GM20000 (cell line): ENCODE data around the gene HORMAD1.
"Not testable (repeated sequence)": the region's sequence is repeated elsewhere in the genome, so short reads cannot be mapped to it uniquely, and the experiment has no call there.

Experiments used
- DNase-seq: peaks from one replicate; pipeline ENCODE4 v3.0.0; 2012; ENCODE audit warnings: low spot score
- TF ChIP-seq, protein P1 (sequence below): IDR thresholded peaks from 2 replicates; pipeline ENCODE4 v1.5.1; 2012; ENCODE audit warnings: mild to moderate bottlenecking, control low read depth; ENCODE audit errors: extremely low read depth, missing control alignments

The HORMAD1 gene, protein sequence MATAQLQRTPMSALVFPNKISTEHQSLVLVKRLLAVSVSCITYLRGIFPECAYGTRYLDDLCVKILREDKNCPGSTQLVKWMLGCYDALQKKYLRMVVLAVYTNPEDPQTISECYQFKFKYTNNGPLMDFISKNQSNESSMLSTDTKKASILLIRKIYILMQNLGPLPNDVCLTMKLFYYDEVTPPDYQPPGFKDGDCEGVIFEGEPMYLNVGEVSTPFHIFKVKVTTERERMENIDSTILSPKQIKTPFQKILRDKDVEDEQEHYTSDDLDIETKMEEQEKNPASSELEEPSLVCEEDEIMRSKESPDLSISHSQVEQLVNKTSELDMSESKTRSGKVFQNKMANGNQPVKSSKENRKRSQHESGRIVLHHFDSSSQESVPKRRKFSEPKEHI

DNA sequence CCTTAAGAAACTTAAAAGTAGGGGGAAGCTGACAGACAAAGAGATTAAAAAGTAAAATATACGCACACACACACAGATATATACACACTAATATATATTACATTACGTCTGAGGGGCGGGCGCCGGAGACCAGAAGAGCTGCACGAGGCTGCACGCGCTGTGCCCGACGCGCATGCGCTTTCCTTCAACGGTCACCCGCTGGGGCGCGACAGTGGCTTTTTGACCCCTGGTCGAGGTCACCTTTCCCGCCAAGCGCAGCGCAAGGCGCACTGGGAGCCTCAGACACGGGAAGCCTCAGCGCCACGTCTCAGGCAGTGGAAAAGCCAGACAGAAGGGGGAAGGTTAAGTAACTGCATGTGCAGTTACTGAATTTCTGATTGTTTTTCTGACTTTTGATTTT, at the start of gene HORMAD1:
Gene HORMAD1 (minus strand): TSS at position 193 of the 400 bp plus-strand sequence. CDS start 1,390 bp downstream, outside the sequence.
- no peak for DNase-seq
- TF ChIP-seq, protein P1, sequence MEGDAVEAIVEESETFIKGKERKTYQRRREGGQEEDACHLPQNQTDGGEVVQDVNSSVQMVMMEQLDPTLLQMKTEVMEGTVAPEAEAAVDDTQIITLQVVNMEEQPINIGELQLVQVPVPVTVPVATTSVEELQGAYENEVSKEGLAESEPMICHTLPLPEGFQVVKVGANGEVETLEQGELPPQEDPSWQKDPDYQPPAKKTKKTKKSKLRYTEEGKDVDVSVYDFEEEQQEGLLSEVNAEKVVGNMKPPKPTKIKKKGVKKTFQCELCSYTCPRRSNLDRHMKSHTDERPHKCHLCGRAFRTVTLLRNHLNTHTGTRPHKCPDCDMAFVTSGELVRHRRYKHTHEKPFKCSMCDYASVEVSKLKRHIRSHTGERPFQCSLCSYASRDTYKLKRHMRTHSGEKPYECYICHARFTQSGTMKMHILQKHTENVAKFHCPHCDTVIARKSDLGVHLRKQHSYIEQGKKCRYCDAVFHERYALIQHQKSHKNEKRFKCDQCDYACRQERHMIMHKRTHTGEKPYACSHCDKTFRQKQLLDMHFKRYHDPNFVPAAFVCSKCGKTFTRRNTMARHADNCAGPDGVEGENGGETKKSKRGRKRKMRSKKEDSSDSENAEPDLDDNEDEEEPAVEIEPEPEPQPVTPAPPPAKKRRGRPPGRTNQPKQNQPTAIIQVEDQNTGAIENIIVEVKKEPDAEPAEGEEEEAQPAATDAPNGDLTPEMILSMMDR: no peak

DNA sequence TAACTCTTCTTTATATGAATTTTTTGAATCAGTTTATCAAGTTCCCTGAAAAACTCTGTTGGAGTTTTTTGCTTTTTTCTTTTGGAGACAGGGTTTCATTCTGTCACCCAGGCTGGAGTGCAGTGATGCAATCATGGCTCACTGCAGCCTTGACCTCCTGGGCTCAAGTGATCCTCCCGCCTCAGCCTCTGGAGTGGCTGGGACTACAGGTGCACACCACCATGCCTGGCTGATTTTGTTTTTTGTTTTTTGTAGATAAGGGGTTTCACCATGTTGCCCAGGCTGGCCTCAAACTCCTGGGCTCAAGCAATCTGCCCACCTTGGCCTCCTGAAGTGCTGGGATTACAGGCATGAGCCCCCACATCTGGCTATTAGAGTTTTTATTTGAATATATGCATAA, 47.0 kb upstream of the HORMAD1 start:
- DNase-seq: not testable (repeated sequence)

DNA sequence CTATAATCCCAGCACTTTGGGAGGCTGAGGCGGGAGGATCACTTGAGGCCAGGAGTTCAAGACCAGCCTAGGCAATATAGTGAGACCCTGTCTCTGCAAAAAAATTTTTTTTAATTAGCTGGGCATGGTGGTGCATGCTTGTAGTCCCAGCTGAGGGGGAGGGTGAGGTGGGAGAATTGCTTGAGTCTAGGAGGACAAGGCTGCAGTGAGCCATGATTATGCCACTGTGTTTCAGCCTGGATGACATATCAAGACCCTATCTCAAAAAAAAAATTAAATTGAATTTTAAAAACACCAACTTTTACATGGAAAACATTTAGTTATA, 45.2 kb upstream of the HORMAD1 start:
- DNase-seq: not testable (repeated sequence)

DNA sequence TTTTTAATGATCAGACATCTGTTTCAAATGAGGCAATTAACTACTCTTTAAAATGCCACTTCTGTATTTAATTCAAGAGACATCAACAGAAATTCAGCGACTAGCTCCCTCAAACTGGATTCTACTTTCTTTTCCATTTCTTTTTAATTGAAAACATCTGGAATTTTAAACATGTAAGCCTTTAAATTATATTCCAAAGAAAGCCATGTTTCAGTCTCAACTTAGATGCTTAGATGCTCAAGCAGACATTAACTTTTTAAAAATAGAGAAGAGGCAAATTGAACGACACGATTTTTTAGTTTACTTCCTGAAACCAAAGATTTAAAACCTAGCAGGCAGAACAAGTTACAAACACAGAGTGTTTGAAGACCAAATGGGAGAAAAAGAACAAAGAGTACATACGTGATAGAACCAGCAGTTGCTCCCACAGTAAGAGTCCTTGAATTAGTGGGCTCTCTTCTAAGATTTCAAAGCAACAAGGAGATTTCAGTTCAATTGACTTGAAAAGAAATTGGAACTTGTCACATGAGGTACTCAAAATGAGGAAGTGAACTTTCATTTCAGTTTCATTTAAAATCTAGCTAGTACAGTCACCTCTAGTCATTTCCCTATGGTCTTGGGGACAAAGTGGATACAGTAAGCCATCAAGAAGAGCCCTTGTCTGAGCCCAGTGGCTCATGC, 44.7 kb upstream of the HORMAD1 start, which contains the start of gene CTSS:
Gene CTSS (minus strand): TSS at position 483 of the 681 bp plus-strand sequence. CDS start 1,015 bp downstream, outside the sequence.
- DNase-seq: peak; percentile 76
- TF ChIP-seq, protein P1: no peak

DNA sequence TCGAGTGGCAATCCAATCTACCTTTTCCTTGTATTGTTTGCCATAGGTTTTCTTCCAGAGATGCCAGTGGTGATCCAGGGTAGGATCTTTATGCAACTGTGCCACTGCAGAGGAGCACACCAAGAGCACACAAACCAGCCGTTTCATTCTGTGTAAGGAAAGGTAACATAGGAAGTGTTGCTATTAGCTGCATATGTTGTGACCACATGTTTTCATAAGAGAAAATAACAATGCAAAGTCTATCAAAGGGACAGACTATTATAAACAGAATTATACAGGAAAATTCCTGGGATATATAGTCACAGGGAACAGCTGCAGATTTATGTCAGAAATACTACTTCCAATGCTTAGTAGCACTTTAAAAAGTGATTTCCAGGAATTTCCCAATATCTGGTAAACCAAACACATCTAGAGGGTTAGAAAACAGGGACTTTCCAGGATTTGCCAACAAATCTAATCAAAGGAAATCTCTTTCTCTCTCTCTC, 44.0 kb upstream of the HORMAD1 start:
- DNase-seq: no peak
- TF ChIP-seq, protein P1: no peak

DNA sequence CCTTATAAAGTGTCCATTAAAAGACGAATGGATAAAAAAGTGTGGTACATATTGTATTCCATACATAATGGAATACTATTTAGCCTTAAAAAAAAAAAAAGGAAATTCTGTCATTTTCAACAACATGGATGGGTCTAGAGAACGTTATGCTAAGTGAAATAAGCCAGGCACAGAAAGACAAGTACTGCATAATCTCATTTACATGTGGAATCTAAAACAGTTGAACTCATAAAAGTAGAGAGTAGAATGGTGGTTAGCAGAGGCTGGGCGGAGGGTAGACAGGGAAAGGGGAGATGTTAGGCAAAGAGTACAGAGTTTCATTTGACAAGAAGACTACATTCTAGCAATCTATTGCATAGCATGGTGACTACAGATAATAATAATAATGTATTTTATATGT, 42.3 kb upstream of the HORMAD1 start:
- TF ChIP-seq, protein P1: no peak

DNA sequence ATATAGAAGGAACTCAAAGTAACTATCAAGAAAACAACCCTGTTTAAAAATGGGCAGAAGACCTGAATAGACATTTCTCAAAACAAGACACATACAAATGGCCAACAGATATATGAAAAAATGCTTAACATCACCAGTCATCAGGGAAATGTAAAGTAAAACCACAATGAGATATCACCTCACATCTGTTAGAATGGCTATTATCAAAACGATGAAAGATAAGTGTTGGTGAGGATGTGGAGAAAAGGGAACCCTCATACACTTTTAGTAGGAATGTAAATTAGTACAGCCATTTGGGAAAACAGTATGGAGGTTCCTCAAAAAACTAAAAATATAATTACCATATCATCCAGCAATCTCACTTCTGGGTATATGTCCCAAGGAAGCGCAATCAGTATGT, 41.9 kb upstream of the HORMAD1 start:
- no peak for DNase-seq
- TF ChIP-seq, protein P1: no peak

More for the DNA sequence above, 42.3 kb upstream of the HORMAD1 start:
- no peak for DNase-seq

DNA sequence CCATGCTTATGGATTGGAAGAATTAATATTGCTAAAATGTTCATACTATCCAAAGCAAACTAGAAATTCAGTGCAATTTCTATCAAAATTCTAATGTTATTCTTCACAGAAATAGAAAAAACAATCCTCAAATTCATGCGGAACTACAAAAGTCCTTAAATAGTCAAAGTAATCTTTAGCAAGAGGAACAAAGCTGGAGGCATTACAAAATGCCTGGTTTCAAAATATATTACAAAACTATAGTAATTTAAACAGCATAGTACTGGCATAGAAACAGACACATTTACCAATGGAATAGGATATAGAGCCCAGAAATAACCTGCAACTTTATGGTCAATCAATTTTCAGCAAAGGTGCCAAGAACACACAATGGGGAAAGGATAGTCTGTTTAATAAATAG, 41.1 kb upstream of the HORMAD1 start:
- TF ChIP-seq, protein P1: no peak
- no peak for DNase-seq
